Transverse colon (tissue), 4 donors: ENCODE data around the gene NDUFV1. TPM values are rescaled to one million over a fixed set of nuclear protein-coding genes. Genes with fewer than 3 reads are reported as not detected.

Source experiments
- DNase-seq: peaks from one replicate; pipeline ENCODE4 v3.0.0-alpha.2; 2019
- H3K27ac ChIP-seq, 4 donors: fragments of 200-600 bp; sonication (generic); 2 replicates each; pipeline ENCODE4 v1.5.1; 2016 to 2018; ENCODE audit warnings: inconsistent platforms in 4 of 4
- H3K27me3 ChIP-seq: fragments of 200-600 bp; sonication (generic); 2 replicates; pipeline ENCODE4 v1.5.1; 2017; ENCODE audit warnings: inconsistent platforms
- H3K36me3 ChIP-seq, 4 donors: fragments of 200-600 bp; sonication (generic); 2 replicates each; pipeline ENCODE4 v1.5.1; 2017 to 2019; ENCODE audit warnings: inconsistent platforms in 4 of 4
- H3K4me1 ChIP-seq, 4 donors: fragments of 200-600 bp; sonication (generic); 2 replicates each; pipeline ENCODE4 v1.5.1; 2017 to 2020; ENCODE audit warnings: inconsistent platforms in 4 of 4
- H3K4me3 ChIP-seq, 4 donors: fragments of 200-600 bp; sonication (generic); 1 replicate in 1 of 4; 2 replicates in 3 of 4; pipeline versions ENCODE4 v1.5.1 to v1.6.1; 2017 to 2019; ENCODE audit warnings: inconsistent platforms in 4 of 4
- H3K9me3 ChIP-seq, 2 donors: fragments of 200-600 bp; sonication (generic); 2 replicates each; pipeline ENCODE4 v1.5.1; 2017 to 2019; ENCODE audit warnings: inconsistent platforms in 2 of 2
- EP300 ChIP-seq: sonication (generic); formaldehyde crosslinking; IDR thresholded peaks from one replicate; pipeline ENCODE4 v1.6.1; 2017; ENCODE audit warnings: antibody characterized with exemption, low read depth
- POLR2A ChIP-seq: fragments of 450-650 bp; IDR thresholded peaks from one replicate; pipeline ENCODE4 v1.6.1; 2016; ENCODE audit warnings: antibody characterized with exemption, mild to moderate bottlenecking, moderate library complexity
- POLR2AphosphoS5 ChIP-seq, 3 donors: sonication (generic); formaldehyde crosslinking; IDR thresholded peaks; one replicate each; pipeline ENCODE4 v1.6.1; 2016; ENCODE audit warnings: antibody characterized with exemption in 3 of 3
- whole genome bisulfite sequencing, 2 donors: methylation state at CpG; one replicate each; pipeline ENCODE4 v1.1.5; 2018; ENCODE audit warnings: low coverage in 1 of 2; 5-methylcytosine and 5-hydroxymethylcytosine counted together
- in situ Hi-C, 4 donors: fragments of 200-750 bp; cut with MboI; loops; one replicate each; pipeline versions ENCODE4 v1.15.0 to v1.15.1; 2017; ENCODE audit warnings: low sequenced_read_pairs in 3 of 4, low pct_ligation_motif_present in 1 of 4, low pct_unique_long_range_greater_than_20kb in 1 of 4
- intact Hi-C: fragments of 100-400 bp; cut with DNase I; formaldehyde crosslinking; loops from one replicate; pipeline ENCODE4 v1.15.1; 2023; ENCODE audit warnings: low total_unique reads
- total RNA-seq, 4 donors: library from RNA; depleted of rRNA; stranded (reverse); fragments of >200 nt; gene quantifications; one replicate each; pipeline ENCODE4 v1.1.0, GENCODE V29; 2016
- TF ChIP-seq, protein P1 (sequence below), 5 experiments: fragments of 200-600 bp in 3 of 5; fragments of 450-650 bp in 2 of 5; sonication (generic) in 3 of 5; IDR thresholded peaks; 1 replicate in 2 of 5; 2 replicates in 3 of 5; pipeline ENCODE4 v1.5.1; 2016 to 2017; ENCODE audit warnings: antibody characterized with exemption in 5 of 5, inconsistent platforms in 3 of 5, mild to moderate bottlenecking in 2 of 5, moderate library complexity in 1 of 5

Gene NDUFV1
- total RNA-seq, 4 donors from 2014 or later: 421 to 762 (median 554) TPM

DNA sequence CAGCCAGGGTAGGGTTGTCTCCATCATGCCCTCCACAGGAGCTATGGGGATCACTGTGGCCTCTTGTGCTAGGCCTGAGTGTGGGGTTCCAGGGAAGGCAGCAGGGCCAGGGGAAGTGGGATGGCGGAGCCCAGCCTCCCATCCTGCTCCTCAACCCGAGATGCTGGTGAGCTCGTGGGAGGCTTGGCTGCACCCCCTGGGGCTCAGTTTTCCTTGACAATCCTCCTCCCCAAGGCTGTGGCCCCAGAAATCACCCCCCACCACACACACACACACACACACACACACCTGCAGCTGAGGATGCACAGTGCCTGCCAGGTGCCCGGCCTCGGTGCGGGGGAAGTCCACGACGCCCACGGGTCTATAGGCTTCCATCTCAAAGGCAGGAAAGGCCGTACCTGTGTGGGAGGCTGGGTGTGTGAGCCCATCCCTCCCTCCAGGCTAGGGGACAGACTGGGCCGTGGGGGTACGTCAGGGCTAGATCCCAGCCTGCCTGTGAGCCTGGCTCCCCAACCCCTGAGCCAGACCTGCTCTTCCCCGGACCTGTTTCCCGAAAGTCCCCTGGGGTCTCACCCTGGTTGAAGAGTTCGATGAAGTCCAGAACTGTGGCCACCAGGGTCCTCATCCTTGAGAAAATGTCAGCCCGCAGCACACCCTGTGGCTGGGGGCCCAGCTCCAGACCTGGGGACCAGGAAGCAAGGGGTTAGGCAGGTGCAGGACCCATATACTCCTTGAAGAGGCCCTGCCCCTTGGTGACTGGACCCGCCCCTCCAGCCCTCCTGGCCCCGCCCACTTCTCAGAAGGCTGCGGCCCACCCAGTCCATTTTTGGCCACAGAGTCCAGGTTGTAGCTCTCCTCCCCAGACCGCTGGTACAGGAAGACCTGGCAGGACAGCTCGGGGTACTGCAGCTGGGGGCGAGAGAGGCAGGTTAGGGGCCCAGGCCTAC lies 38.0 kb downstream of the NDUFV1 start:
- in situ Hi-C loops (no loop called here), intact Hi-C loops (no loop called here)
- Histone ChIP-seq H3K4me1 (peaks cover 3 to 18% (median 10%) of the 10 kb centered on the region in 4 donors), H3K9me3 (no peaks in the 10 kb centered on the region), H3K4me3 (no peak overlapping the region), H3K27me3 (peaks cover 5% of the 10 kb centered on the region), H3K27ac (no peak overlapping the region), H3K36me3 (no peaks in the 10 kb centered on the region)
- 90% methylated on average over 18 of the region's 22 CpGs; no CpG with 5 or more reads in 1 of the 2 donors for WGBS, 2 donors
- DNase-seq: no peak
- no peak for TF ChIP-seq POLR2AphosphoS5 (IDR thresholded peaks at IDR 0.05)
- TF ChIP-seq, protein P1, sequence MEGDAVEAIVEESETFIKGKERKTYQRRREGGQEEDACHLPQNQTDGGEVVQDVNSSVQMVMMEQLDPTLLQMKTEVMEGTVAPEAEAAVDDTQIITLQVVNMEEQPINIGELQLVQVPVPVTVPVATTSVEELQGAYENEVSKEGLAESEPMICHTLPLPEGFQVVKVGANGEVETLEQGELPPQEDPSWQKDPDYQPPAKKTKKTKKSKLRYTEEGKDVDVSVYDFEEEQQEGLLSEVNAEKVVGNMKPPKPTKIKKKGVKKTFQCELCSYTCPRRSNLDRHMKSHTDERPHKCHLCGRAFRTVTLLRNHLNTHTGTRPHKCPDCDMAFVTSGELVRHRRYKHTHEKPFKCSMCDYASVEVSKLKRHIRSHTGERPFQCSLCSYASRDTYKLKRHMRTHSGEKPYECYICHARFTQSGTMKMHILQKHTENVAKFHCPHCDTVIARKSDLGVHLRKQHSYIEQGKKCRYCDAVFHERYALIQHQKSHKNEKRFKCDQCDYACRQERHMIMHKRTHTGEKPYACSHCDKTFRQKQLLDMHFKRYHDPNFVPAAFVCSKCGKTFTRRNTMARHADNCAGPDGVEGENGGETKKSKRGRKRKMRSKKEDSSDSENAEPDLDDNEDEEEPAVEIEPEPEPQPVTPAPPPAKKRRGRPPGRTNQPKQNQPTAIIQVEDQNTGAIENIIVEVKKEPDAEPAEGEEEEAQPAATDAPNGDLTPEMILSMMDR (IDR thresholded peaks at IDR 0.05): no peak
- TF ChIP-seq POLR2A: no peak
- TF ChIP-seq EP300: no peak

DNA sequence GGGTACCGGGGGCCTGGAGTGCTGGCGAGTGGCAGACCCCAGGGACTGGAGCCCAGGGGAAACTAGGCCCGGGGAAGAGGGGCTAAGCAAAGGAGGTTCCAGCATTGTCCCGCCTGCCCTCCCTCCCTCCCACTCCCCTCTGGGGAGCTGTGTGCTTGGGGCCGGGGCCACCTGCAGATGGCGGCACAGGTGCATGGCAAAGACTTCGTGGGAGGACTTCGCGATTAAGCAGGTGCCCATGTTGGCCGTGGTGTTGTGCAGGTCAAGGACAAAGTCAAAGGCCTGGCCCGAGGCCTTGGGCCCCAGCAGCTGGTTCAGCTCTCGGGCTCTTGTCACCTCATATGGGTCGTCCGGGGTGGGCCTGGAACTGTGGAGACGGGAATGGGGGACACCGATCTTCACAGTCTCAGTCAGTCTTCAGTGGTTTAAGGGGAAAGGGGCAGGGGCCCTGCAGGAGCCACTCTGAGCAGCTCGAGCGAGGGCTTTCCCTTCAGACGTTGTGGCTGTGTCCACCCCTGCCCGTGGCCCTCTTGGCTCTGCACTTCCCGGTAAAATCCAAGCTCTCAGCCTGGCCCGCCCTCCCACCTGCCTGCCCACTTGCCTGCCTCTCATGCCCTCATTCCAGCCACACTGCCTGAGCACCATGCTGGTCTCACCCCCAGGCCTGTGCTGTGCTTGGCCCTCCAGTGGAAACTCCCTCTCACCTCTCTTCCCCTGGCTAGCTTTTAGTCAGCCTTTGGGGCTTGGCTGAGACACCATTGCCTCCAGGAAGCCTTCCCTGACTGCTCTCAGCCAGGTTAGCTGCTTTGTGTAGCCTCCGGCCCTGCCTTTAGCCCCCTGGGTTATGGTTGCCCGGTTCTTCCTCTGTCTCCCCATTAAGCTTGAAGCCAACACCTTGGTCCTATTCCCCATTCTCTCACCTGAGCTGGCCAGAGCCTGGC lies 39.1 kb downstream of the NDUFV1 start:
- in situ Hi-C loops (no loop called here), intact Hi-C loops (no loop called here)
- WGBS, 2 donors: 84% methylated on average over 24 of the region's 24 CpGs; no CpG with 5 or more reads in 1 of the 2 donors
- H3K9me3 ChIP-seq: no peaks in the 10 kb centered on the region
- H3K27ac ChIP-seq: peak overlapping the region in 3 of 4 donors; percentile 45 to 61 (median 50)
- TF ChIP-seq EP300 (no peak), POLR2AphosphoS5 (IDR thresholded peaks at IDR 0.05) (no peak), POLR2A (no peak)
- TF ChIP-seq, protein P1 (IDR thresholded peaks at IDR 0.05): no peak
- no peaks in the 10 kb centered on the region for H3K27me3 ChIP-seq
- no peaks in the 10 kb centered on the region for H3K36me3 ChIP-seq
- DNase-seq: no peak
- H3K4me1 ChIP-seq: peaks cover 3 to 22% (median 15%) of the 10 kb centered on the region in 4 donors
- no peak overlapping the region for H3K4me3 ChIP-seq

- in situ Hi-C loops: no loop called here
- 50% methylated on average over 24 of the region's 24 CpGs; no CpG with 5 or more reads in 1 of the 2 donors for WGBS, 2 donors
- intact Hi-C loops: no loop called here
- DNase-seq: peak; percentile 79
- H3K4me3 ChIP-seq: no peak overlapping the region
- peak overlapping the region; percentile 8 to 61 (median 48) for H3K27ac ChIP-seq
- no peaks in the 10 kb centered on the region for H3K27me3 ChIP-seq
- no peaks in the 10 kb centered on the region for H3K36me3 ChIP-seq
- TF ChIP-seq POLR2A: no peak
- TF ChIP-seq POLR2AphosphoS5 (IDR thresholded peaks at IDR 0.05): peak in 1 of 3 donors; percentile 13
- TF ChIP-seq, protein P1 (IDR thresholded peaks at IDR 0.05): peak in 2 of 5 experiments; percentile 39 to 47
- no peak for TF ChIP-seq EP300
- peaks cover 3 to 22% (median 15%) of the 10 kb centered on the region in 4 donors for H3K4me1 ChIP-seq
- H3K9me3 ChIP-seq: no peaks in the 10 kb centered on the region
These were observed 40.0 kb downstream of the NDUFV1 start for GRCh38 chr11:67646535-67647336.
